Heart left ventricle (tissue), 16 donors: Measurements from ENCODE around the gene C13orf46. TPM values are rescaled to one million over a fixed set of nuclear protein-coding genes. Genes with fewer than 3 reads are reported as not detected.

Source experiments
- ATAC-seq, 4 donors: fragments of 200-7000 bp; cut with Tn5 transposase; one replicate each; pipeline ENCODE4 v1.9.1; 2020 to 2022; ENCODE audit warnings: moderate library complexity in 4 of 4, mild to moderate bottlenecking in 3 of 4, moderate number of reproducible peaks in 1 of 4
- DNase-seq, 5 donors: peaks; one replicate each; pipeline ENCODE4 v3.0.0-alpha.2; 2020
- H3K27ac ChIP-seq, 12 donors: fragments of 200-600 bp; sonication (generic) in 4 of 12; one replicate each; pipeline versions ENCODE4 v1.5.0 to v1.8.0; 2016 to 2022; ENCODE audit warnings: mild to moderate bottlenecking in 2 of 12
- H3K27me3 ChIP-seq, 9 donors: fragments of 200-600 bp; sonication (generic) in 2 of 9; one replicate each; pipeline versions ENCODE4 v1.5.1 to v1.8.0; 2016 to 2022; ENCODE audit warnings: mild to moderate bottlenecking in 3 of 9
- H3K36me3 ChIP-seq, 9 donors: fragments of 200-600 bp; sonication (generic) in 2 of 9; one replicate each; pipeline versions ENCODE4 v1.5.0 to v1.8.0; 2018 to 2022; ENCODE audit warnings: mild to moderate bottlenecking in 2 of 9
- H3K4me1 ChIP-seq, 12 donors: fragments of 200-600 bp; sonication (generic) in 4 of 12; one replicate each; pipeline versions ENCODE4 v1.5.0 to v1.8.0; 2016 to 2022; ENCODE audit warnings: mild to moderate bottlenecking in 3 of 12
- H3K4me3 ChIP-seq, 12 donors: fragments of 200-600 bp; sonication (generic) in 4 of 12; one replicate each; pipeline versions ENCODE4 v1.5.0 to v1.8.0; 2017 to 2022; ENCODE audit warnings: mild to moderate bottlenecking in 9 of 12, moderate library complexity in 4 of 12
- H3K9me3 ChIP-seq, 12 donors: fragments of 200-600 bp; sonication (generic) in 4 of 12; one replicate each; pipeline versions ENCODE4 v1.5.0 to v1.8.0; 2016 to 2022; ENCODE audit warnings: mild to moderate bottlenecking in 1 of 12
- POLR2A ChIP-seq, 2 donors: fragments of 450-650 bp; IDR thresholded peaks; one replicate each; pipeline ENCODE4 v1.6.1; 2017; ENCODE audit warnings: antibody characterized with exemption in 2 of 2, mild to moderate bottlenecking in 2 of 2, moderate library complexity in 2 of 2
- WGBS, 4 donors: extraction: QIAGEN DNeasy Blood & Tissue Kit in 2 of 4; methylation state at CpG; one replicate each; pipeline versions ENCODE4 v1.1.5 to v1.1.7; 2013 to 2018; 5-methylcytosine and 5-hydroxymethylcytosine counted together
- intact Hi-C, 10 donors: fragments of 100-400 bp; cut with DNase I; formaldehyde crosslinking; loops; one replicate each; pipeline versions ENCODE4 v1.11.1 to v1.14.2; 2022
- polyA plus RNA-seq, 2 donors: library from polyadenylated mRNA; stranded (reverse); fragments of 200-250 nt; gene quantifications; one replicate each; pipeline ENCODE4 v1.2.3, GENCODE V29; 2013
- total RNA-seq, 9 donors: library from RNA; depleted of rRNA in 2 of 9; stranded (reverse); fragments of >200 nt in 2 of 9; fragmentation: NEBNext Ultra II Directional in 3 of 9; extraction: Animal tissue kit (Norgen Biotek cat#: 25700) in 3 of 9; gene quantifications; one replicate each; pipeline versions ENCODE4 v1.1.0 to v1.2.4, GENCODE V29; 2016 to 2023
- TF ChIP-seq, protein P1 (sequence below), 12 donors: fragments of 200-600 bp; sonication (generic) in 4 of 12; IDR thresholded peaks; one replicate each; pipeline versions ENCODE4 v1.5.0 to v1.8.0; 2018 to 2022; ENCODE audit warnings: antibody characterized with exemption in 12 of 12, mild to moderate bottlenecking in 5 of 12
- donor health status: ischemic (EF 13 %, LVEDD 7.1; RV severe dilation, severe dysfunction).
- donor health status: healthy with polysubstance abuse.
- donor health status: DM: no; HTN: yes; CAD: no.
- donor health status: DM: no; HTN: no; CAD: no.
- donor health status: ischemic (EF 25% LVEDD 6.9; RV normal size, moderate dysfunction).
- donor health status: ischemic (EF 25% LVEDD 5.7; RV mildly dilated, moderate dysfunction).
- donor health status: healthy.
- donor health status: DM: yes; HTN: yes; CAD: no.
- donor health status: ischemic (EF 35%, LVEDD 5.7; RV mildly dilated, moderate dysfunction).
- donor health status: nonischemic (EF 11% LVEDD 7.7; RV severe dilation, severe dysfunction).
- donor health status: DM: yes; HTN: yes; CAD: no.
- donor health status: PGD.
- donor health status: ischemic (EF 29% LVEDD 5.4; RV normal size, mild dysfunction).
- donor health status: nonischemic (EF 23%, LVEDD 6.1; RV moderate dilation, normal function).

The C13orf46 gene
- total and polyA plus RNA-seq, 11 donors = 0.07 to 3.1 (median 0.28) TPM; not detected in 1

DNA sequence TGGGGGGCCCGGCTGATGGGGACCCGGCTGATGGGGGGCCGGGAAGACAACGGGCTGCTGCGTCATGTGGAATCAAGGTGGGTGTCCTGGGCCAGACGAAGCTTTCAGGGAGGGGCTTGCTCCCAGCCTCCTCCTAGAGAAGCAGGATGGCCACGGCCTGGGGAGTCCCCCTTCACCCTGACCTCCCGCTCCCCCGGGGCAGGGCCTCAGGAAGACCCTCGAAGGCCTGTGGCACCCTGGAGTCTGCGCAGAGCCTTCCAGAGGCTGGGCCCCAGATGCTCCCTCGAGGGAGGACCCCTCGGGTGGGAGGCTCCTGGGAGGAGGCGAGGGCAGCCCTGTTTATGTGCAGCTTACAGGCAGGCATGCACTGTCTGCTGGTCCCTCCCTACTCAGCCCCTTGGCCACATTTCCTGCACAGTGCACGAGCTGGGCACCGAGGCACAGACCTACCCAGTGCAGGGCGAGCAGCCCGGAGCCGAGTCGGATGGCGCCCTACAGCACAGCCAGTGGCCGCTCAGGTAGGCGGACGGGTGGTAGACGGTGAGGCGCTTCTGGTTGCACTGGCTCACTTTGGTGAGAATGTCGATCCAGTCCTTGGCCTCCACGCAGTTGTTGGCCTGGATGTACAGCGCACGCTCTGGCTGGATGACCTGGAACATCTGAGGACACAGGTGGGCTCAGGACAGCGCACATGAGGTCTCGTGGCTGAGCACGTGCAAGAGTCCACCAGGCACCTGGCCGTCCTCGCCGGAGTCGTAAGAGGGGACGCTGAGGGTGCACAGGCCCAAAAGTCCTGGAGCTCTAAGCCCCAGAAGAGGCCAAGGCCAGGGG, 22.4 kb upstream of the C13orf46 start:
- H3K4me3 ChIP-seq = no peak overlapping the region
- ATAC-seq (no peak), DNase-seq (peak in 3 of 5 donors; percentile 19 to 58 (median 25))
- intact Hi-C loops = no loop called here
- peaks cover 0 to 29% (median 5%) of the 10 kb centered on the region in 12 donors for H3K4me1 ChIP-seq
- H3K36me3 ChIP-seq = peaks cover 0 to 58% (median 10%) of the 10 kb centered on the region in 9 donors
- no peak overlapping the region for H3K27ac ChIP-seq
- H3K27me3 ChIP-seq = no peaks in the 10 kb centered on the region
- 92 to 96% (median 96%) methylated on average over 29 to 38 of the region's 38 CpGs for WGBS, 4 donors
- no peak for TF ChIP-seq POLR2A (IDR thresholded peaks at IDR 0.05)
- TF ChIP-seq, protein P1, sequence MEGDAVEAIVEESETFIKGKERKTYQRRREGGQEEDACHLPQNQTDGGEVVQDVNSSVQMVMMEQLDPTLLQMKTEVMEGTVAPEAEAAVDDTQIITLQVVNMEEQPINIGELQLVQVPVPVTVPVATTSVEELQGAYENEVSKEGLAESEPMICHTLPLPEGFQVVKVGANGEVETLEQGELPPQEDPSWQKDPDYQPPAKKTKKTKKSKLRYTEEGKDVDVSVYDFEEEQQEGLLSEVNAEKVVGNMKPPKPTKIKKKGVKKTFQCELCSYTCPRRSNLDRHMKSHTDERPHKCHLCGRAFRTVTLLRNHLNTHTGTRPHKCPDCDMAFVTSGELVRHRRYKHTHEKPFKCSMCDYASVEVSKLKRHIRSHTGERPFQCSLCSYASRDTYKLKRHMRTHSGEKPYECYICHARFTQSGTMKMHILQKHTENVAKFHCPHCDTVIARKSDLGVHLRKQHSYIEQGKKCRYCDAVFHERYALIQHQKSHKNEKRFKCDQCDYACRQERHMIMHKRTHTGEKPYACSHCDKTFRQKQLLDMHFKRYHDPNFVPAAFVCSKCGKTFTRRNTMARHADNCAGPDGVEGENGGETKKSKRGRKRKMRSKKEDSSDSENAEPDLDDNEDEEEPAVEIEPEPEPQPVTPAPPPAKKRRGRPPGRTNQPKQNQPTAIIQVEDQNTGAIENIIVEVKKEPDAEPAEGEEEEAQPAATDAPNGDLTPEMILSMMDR (IDR thresholded peaks at IDR 0.05) = no peak
- no peaks in the 10 kb centered on the region for H3K9me3 ChIP-seq

DNA sequence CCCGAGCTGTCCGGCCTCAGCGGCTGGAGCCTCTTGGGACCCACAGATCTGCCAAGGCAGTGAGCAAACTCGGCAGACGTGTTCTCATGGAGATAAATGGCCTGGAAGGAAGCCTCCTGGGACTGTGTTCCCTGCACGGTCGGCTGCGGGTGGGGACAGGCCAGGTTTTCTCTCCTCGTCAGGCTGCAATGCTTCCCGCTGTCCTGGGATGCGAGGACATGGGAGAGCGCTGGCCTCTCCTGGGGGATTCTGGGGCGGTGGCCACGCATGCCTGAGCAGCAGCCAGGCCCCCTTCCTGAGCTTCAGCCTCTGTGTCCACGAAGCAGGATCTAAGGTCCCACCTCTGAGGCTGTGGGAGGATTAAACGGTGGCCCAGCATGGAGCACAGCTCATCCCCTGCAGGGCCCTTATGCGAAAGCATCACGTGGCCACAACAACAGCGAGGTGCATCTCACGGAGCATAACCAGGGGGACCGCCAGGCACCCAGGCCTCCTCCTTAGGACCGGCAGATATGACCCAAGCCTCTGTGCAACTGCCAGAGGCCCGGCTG, 21.2 kb upstream of the C13orf46 start:
- intact Hi-C loops = no loop called here
- ATAC-seq (no peak), DNase-seq (peak in 3 of 5 donors; percentile 24 to 64 (median 25))
- Histone ChIP-seq H3K27me3 (no peaks in the 10 kb centered on the region), H3K27ac (no peak overlapping the region), H3K9me3 (no peaks in the 10 kb centered on the region), H3K4me1 (peaks cover 0 to 35% (median 5%) of the 10 kb centered on the region in 12 donors), H3K36me3 (peaks cover 0 to 56% (median 16%) of the 10 kb centered on the region in 9 donors), H3K4me3 (no peak overlapping the region)
- TF ChIP-seq, protein P1 (IDR thresholded peaks at IDR 0.05) = no peak
- TF ChIP-seq POLR2A (IDR thresholded peaks at IDR 0.05) = no peak
- WGBS, 4 donors = 67 to 86% (median 75%) methylated on average over 20 to 23 of the region's 23 CpGs

DNA sequence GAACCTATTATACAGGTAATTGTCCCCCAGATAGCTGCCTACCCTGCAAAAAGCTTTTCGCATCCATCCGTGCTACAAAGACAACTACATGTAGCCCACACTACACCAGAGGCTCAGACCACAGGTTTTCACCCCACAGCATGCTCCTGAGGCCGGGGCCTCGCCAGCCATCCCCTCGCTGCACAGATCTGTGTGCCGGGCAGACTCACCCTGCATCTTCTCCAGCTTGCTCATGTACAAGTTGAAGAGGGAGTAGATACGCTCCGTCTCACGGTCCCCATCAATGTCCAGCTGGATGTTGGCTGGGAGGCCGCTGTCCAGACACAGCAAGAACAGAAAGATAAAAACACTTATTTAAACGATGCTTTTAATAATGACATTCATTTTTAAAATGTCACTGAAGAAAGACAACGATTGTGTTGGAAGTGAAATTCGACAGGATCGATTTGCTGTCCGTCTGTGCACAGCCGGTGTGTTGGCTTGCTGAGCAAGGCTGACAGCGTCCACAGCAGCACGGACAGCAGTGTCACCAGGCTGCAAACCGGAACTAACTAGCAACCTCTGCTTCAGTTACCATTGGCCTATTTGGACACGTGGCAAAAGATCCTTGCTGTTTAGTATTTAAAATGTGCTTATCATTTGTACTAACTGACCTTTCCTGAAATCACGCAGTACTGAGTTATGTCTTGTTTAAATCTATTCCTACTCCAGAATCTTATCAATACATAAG, 18.6 kb upstream of the C13orf46 start:
- 67 to 81% (median 74%) methylated on average over 21 of the region's 21 CpGs for WGBS, 4 donors
- ATAC-seq (peak; percentile 44 to 79 (median 60)), DNase-seq (peak in 3 of 5 donors; percentile 19 to 28 (median 26))
- Histone ChIP-seq H3K4me1 (peaks cover 0 to 27% (median 5%) of the 10 kb centered on the region in 12 donors), H3K9me3 (no peaks in the 10 kb centered on the region), H3K27me3 (no peaks in the 10 kb centered on the region), H3K36me3 (peaks cover 0 to 56% (median 18%) of the 10 kb centered on the region in 9 donors), H3K27ac (peak overlapping the region in 1 of 12 donors; percentile 3), H3K4me3 (peak overlapping the region in 3 of 12 donors; percentile 19 to 28 (median 24))
- intact Hi-C loops = no loop called here
- TF ChIP-seq POLR2A (IDR thresholded peaks at IDR 0.05) = no peak
- TF ChIP-seq, protein P1 (IDR thresholded peaks at IDR 0.05) = no peak
